ENCODE measurements around the gene DCLK3. TPM values are rescaled to one million over a fixed set of nuclear protein-coding genes. Genes with fewer than 3 reads are reported as not detected.

DCLK3 gene
- total and polyA plus RNA-seq, 10 donors, result 0.02 TPM; not detected in 9

GRCh38 chr3:36786921-36787890 is 22.9 kb upstream of the DCLK3 start:
- 60 to 85% (median 78%) methylated on average over 3 of the region's 3 CpGs for WGBS, 5 donors
- Histone ChIP-seq H3K9me3 (no peaks in the 10 kb centered on the region), H3K27me3 (replicated peaks in 1 of 7) (no peaks in the 10 kb centered on the region), H3K36me3 (no peaks in the 10 kb centered on the region), H3K27ac (no peak overlapping the region), H3K4me3 (no peak overlapping the region), H3K4me1 (no peaks in the 10 kb centered on the region)
- intact Hi-C loops (cut with DNase I; ENCODE audit: low total_unique reads), result no loop called here
- TF ChIP-seq POLR2A (IDR thresholded peaks at IDR 0.05) (no peak), POLR2AphosphoS5 (IDR thresholded peaks at IDR 0.05) (no peak), CTCF (IDR thresholded peaks at IDR 0.05 in 8 of 11, conservative IDR thresholded peaks at IDR 0.05 in 3 of 11) (no peak)
- DNase-seq, result no peak

GRCh38 chr3:36784138-36784635 is 19.8 kb upstream of the DCLK3 start:
- Histone ChIP-seq H3K9me3 (peaks cover 0 to 4% (median 0%) of the 10 kb centered on the region in 8 donors), H3K36me3 (no peaks in the 10 kb centered on the region), H3K27ac (no peak overlapping the region), H3K4me3 (no peak overlapping the region), H3K27me3 (replicated peaks in 1 of 7) (no peaks in the 10 kb centered on the region), H3K4me1 (no peaks in the 10 kb centered on the region)
- intact Hi-C loops (cut with DNase I; ENCODE audit: low total_unique reads), result no loop called here
- 57 to 70% (median 62%) methylated on average over 3 of the region's 3 CpGs for WGBS, 5 donors
- DNase-seq, result no peak
- TF ChIP-seq POLR2AphosphoS5 (IDR thresholded peaks at IDR 0.05) (no peak), POLR2A (IDR thresholded peaks at IDR 0.05) (no peak), CTCF (IDR thresholded peaks at IDR 0.05 in 8 of 11, conservative IDR thresholded peaks at IDR 0.05 in 3 of 11) (no peak)

- 68 to 82% (median 79%) methylated on average over 2 of the region's 2 CpGs for WGBS, 5 donors
- no peak for DNase-seq
- Histone ChIP-seq H3K9me3 (peaks cover 0 to 4% (median 0%) of the 10 kb centered on the region in 8 donors), H3K4me3 (no peak overlapping the region), H3K27me3 (replicated peaks in 1 of 7) (no peaks in the 10 kb centered on the region), H3K27ac (no peak overlapping the region), H3K4me1 (no peaks in the 10 kb centered on the region), H3K36me3 (no peaks in the 10 kb centered on the region)
- TF ChIP-seq CTCF (IDR thresholded peaks at IDR 0.05 in 8 of 11, conservative IDR thresholded peaks at IDR 0.05 in 3 of 11), result no peak
- no peak for TF ChIP-seq POLR2A (IDR thresholded peaks at IDR 0.05)
- no peak for TF ChIP-seq POLR2AphosphoS5 (IDR thresholded peaks at IDR 0.05)
- intact Hi-C loops (cut with DNase I; ENCODE audit: low total_unique reads), result no loop called here
These were observed 13.3 kb upstream of the DCLK3 start for GRCh38 chr3:36777424-36778218.

All from spleen (tissue), 11 donors.